Measurements from ENCODE around the gene CDK15.

Gene CDK15

GRCh38 chr2:201862843-201863242, 56.5 kb downstream of the CDK15 start:
- DNase-seq (ENCODE audit: low read depth in 1 of 2, low spot score in 1 of 2): no peak

- no peak for DNase-seq (ENCODE audit: low read depth in 1 of 2, low spot score in 1 of 2)
Observed at GRCh38 chr2:201866643-201867473, 60.5 kb downstream of the CDK15 start.

- DNase-seq (ENCODE audit: low read depth in 1 of 2, low spot score in 1 of 2): no peak
Observed at GRCh38 chr2:201871471-201871870, 65.1 kb downstream of the CDK15 start.

- no peak for DNase-seq (ENCODE audit: low read depth in 1 of 2, low spot score in 1 of 2)
Observed at GRCh38 chr2:201872591-201872990, 66.3 kb downstream of the CDK15 start.

- no peak for DNase-seq (ENCODE audit: low read depth in 1 of 2, low spot score in 1 of 2)
Observed at GRCh38 chr2:201879996-201880395, 73.7 kb downstream of the CDK15 start.

- DNase-seq (ENCODE audit: low read depth in 1 of 2, low spot score in 1 of 2): no peak
Observed at GRCh38 chr2:201880579-201880978, 74.2 kb downstream of the CDK15 start.

- DNase-seq (ENCODE audit: low read depth in 1 of 2, low spot score in 1 of 2): no peak
Observed at GRCh38 chr2:201880993-201881611, 74.8 kb downstream of the CDK15 start.

- no peak for DNase-seq (ENCODE audit: low read depth in 1 of 2, low spot score in 1 of 2)
Observed at GRCh38 chr2:201881741-201882140, 75.4 kb downstream of the CDK15 start.

GRCh38 chr2:201882353-201883090, 76.2 kb downstream of the CDK15 start:
- DNase-seq (ENCODE audit: low read depth in 1 of 2, low spot score in 1 of 2): no peak

GRCh38 chr2:201883606-201884369, 77.5 kb downstream of the CDK15 start:
- no peak for DNase-seq (ENCODE audit: low read depth in 1 of 2, low spot score in 1 of 2)

GRCh38 chr2:201886504-201886903, 80.2 kb downstream of the CDK15 start:
- no peak for DNase-seq (ENCODE audit: low read depth in 1 of 2, low spot score in 1 of 2)

GRCh38 chr2:201887773-201888425, 81.6 kb downstream of the CDK15 start:
- DNase-seq (ENCODE audit: low read depth in 1 of 2, low spot score in 1 of 2): no peak

GRCh38 chr2:201888426-201888800, 82.1 kb downstream of the CDK15 start:
- DNase-seq (ENCODE audit: low read depth in 1 of 2, low spot score in 1 of 2): no peak

GRCh38 chr2:201890453-201890852, 84.1 kb downstream of the CDK15 start:
- no peak for DNase-seq (ENCODE audit: low read depth in 1 of 2, low spot score in 1 of 2)

GRCh38 chr2:201891676-201892075, 85.3 kb downstream of the CDK15 start:
- DNase-seq (ENCODE audit: low read depth in 1 of 2, low spot score in 1 of 2): no peak

GRCh38 chr2:201892516-201892915, 86.2 kb downstream of the CDK15 start:
- no peak for DNase-seq (ENCODE audit: low read depth in 1 of 2, low spot score in 1 of 2)

GRCh38 chr2:201900362-201900761, 94.0 kb downstream of the CDK15 start:
- DNase-seq (ENCODE audit: low read depth in 1 of 2, low spot score in 1 of 2): no peak

GRCh38 chr2:201901786-201902185, 95.4 kb downstream of the CDK15 start:
- no peak for DNase-seq (ENCODE audit: low read depth in 1 of 2, low spot score in 1 of 2)

GRCh38 chr2:201904538-201905420, 98.4 kb downstream of the CDK15 start:
- DNase-seq (ENCODE audit: low read depth in 1 of 2, low spot score in 1 of 2): no peak

Data from activated T-helper 1 cell treated with anti-CD3 and anti-CD28 coated beads, Interleukin-2, amount 50 U/mL, for 16 hours (primary cell).